Activated naive CD8-positive, alpha-beta T cell treated with anti-CD3 and anti-CD28 coated beads, Interleukin-2, amount 10 ng/mL, durations not matched to agents 7 days and 5 days (primary cell): ENCODE results near the gene PCDHB14. TPM values are rescaled to one million over a fixed set of nuclear protein-coding genes. Genes with fewer than 3 reads are reported as not detected.

Experiments
- ATAC-seq: fragments of 150-1000 bp; cut with Tn5 transposase; one replicate; pipeline ENCODE4 v1.10.0; 2021; ENCODE audit warnings: low read depth, moderate library complexity
- POLR2A ChIA-PET: fragments of 350-600 bp; sonication (Branson Sonifier 250); formaldehyde crosslinking; loops from one replicate; lab custom pipeline; 2021; ENCODE audit warnings: antibody characterized with exemption; lab: Charles Lee
- DNase-seq: peaks from one replicate; pipeline ENCODE4 v3.0.0; 2021
- H3K27ac Mint-ChIP-seq: one replicate; pipeline ENCODE4 v1.8.0; 2022; ENCODE audit warnings: mild to moderate bottlenecking, mixed read lengths
- H3K27me3 Mint-ChIP-seq: one replicate; pipeline ENCODE4 v1.8.0; 2022; ENCODE audit warnings: mild to moderate bottlenecking, moderate library complexity, mixed read lengths
- H3K36me3 Mint-ChIP-seq: one replicate; pipeline ENCODE4 v1.8.0; 2021; ENCODE audit warnings: mild to moderate bottlenecking, mixed read lengths
- H3K4me1 Mint-ChIP-seq: one replicate; pipeline ENCODE4 v1.8.0; 2021; ENCODE audit warnings: mixed read lengths
- H3K4me3 Mint-ChIP-seq: one replicate; pipeline ENCODE4 v1.8.0; 2022; ENCODE audit warnings: mild to moderate bottlenecking, moderate library complexity, mixed read lengths
- H3K9me3 Mint-ChIP-seq: one replicate; pipeline ENCODE4 v1.8.0; 2021; ENCODE audit warnings: mixed read lengths
- total RNA-seq, 2 experiments: library from RNA; stranded (reverse); gene quantifications; one replicate each; pipeline ENCODE4 v1.2.3, GENCODE V29; 2021

Gene PCDHB14
- total RNA-seq, 2 experiments from 2014 or later = 0.06 TPM; not detected in 1

DNA sequence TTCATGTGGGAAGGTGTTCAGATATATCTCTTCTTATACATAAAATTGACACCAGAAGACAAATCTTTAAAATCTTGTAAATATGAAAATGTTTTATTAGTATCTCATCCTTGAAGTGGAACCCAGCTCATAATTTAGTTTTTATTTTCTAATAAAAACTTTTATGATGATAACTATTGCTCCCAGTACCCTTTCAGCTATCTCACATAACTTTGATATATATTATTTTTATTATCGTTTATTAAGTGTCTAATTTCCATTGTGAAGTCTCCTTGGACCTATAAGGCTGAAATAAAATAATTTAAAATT lies 38.0 kb downstream of the PCDHB14 start:
- Mint-ChIP-seq H3K27me3 (no peaks in the 10 kb centered on the region), H3K9me3 (peaks cover 31% of the 10 kb centered on the region), H3K4me1 (no peaks in the 10 kb centered on the region), H3K27ac (no peak overlapping the region), H3K36me3 (no peaks in the 10 kb centered on the region), H3K4me3 (no peak overlapping the region)
- POLR2A ChIA-PET = no interaction called here
- ATAC-seq (no peak), DNase-seq (no peak)

DNA sequence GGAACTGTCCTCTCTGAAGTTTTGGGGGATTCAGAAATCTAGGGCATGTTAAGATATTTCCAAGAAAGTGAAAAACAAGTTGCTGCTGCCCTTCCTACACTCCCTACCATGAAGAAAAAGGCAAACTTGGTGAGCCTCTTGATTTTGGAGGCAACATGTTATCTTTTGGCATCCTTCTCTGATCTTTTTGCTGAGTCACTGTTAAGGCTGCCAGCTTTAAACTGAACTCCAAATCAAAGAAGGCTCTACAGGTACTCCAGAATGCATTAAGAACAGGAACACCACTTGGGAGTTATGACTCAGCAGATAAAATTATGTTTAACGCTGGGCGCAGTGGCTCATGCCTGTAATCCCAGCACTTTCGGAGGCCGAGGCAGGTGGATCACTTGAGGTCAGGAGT lies 46.1 kb downstream of the PCDHB14 start:
- H3K27me3 Mint-ChIP-seq = no peaks in the 10 kb centered on the region
- POLR2A ChIA-PET = no interaction called here
- no peak overlapping the region for H3K27ac Mint-ChIP-seq
- no peaks in the 10 kb centered on the region for H3K36me3 Mint-ChIP-seq
- no peaks in the 10 kb centered on the region for H3K4me1 Mint-ChIP-seq
- ATAC-seq (no peak), DNase-seq (no peak)
- no peak overlapping the region for H3K4me3 Mint-ChIP-seq
- peaks cover 27% of the 10 kb centered on the region for H3K9me3 Mint-ChIP-seq

DNA sequence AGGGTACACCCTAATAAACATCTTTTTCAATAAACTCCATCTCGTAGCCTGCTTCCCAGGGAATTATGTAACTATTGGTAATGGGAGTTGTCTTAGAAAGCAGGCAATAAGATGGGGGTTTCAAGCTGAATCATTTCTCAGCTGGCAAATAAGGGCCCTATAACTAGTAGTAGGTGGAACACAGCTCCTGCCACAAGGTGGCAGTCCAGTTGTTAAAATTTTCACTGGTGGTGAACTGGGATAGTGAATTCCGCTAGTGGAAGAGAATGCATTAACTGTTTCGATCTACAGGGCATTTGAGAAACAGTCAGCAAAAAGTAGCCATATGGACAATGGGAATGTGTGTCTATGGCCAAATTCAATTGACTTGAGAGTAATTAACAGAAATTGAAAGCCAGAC lies 49.8 kb downstream of the PCDHB14 start:
- ATAC-seq = no peak

More for the DNA sequence above, 49.8 kb downstream of the PCDHB14 start:
- no peaks in the 10 kb centered on the region for H3K27me3 Mint-ChIP-seq
- no peaks in the 10 kb centered on the region for H3K4me1 Mint-ChIP-seq
- H3K4me3 Mint-ChIP-seq = no peak overlapping the region
- DNase-seq = no peak
- H3K27ac Mint-ChIP-seq = no peak overlapping the region
- no peaks in the 10 kb centered on the region for H3K36me3 Mint-ChIP-seq
- POLR2A ChIA-PET = no interaction called here
- H3K9me3 Mint-ChIP-seq = peaks cover 24% of the 10 kb centered on the region

Other genes starting within 250 kb of the PCDHB14 start
- not detected for gene PCDHB1, start 172.0 kb upstream of the PCDHB14 start, total RNA-seq
- not detected for gene PCDHB2, start 128.7 kb upstream of the PCDHB14 start, total RNA-seq
- not detected for gene PCDHB3, start 122.9 kb upstream of the PCDHB14 start, total RNA-seq
- not detected for gene PCDHB4, start 101.5 kb upstream of the PCDHB14 start, total RNA-seq
- not detected for gene PCDHB5, start 88.1 kb upstream of the PCDHB14 start, total RNA-seq
- not detected for gene PCDHB6, start 73.3 kb upstream of the PCDHB14 start, total RNA-seq
- gene PCDHB7, start 50.7 kb upstream of the PCDHB14 start, total RNA-seq = not detected
- not detected for gene PCDHB8, start 45.6 kb upstream of the PCDHB14 start, total RNA-seq
- not detected for gene PCDHB16, start 41.0 kb upstream of the PCDHB14 start, total RNA-seq
- gene PCDHB9, start 36.2 kb upstream of the PCDHB14 start, total RNA-seq = not detected
- gene PCDHB10, start 31.0 kb upstream of the PCDHB14 start, total RNA-seq = not detected
- gene PCDHB11, start 23.7 kb upstream of the PCDHB14 start, total RNA-seq = not detected
- gene PCDHB12, start 14.6 kb upstream of the PCDHB14 start, total RNA-seq = not detected
- gene PCDHB13, start 9.4 kb upstream of the PCDHB14 start, total RNA-seq = not detected
- under 1 TPM in 1 of 2 experiments, not detected in 1; 0.06 TPM for gene PCDHB15, start 22.1 kb downstream of the PCDHB14 start, total RNA-seq
- gene SLC25A2, start 80.7 kb downstream of the PCDHB14 start, total RNA-seq = 1 to 10 TPM in 1 of 2 experiments, under 1 TPM in 1; 0.99 to 1.3 TPM
- 10 to 100 TPM; 86.2 to 95.9 TPM for gene TAF7, start 97.4 kb downstream of the PCDHB14 start, total RNA-seq
- gene PCDHGA1, start 107.2 kb downstream of the PCDHB14 start, total RNA-seq = under 1 TPM; 0.11 to 0.31 TPM
- gene PCDHGA2, start 115.4 kb downstream of the PCDHB14 start, total RNA-seq = under 1 TPM; 0.08 to 0.09 TPM
- gene PCDHGA3, start 120.5 kb downstream of the PCDHB14 start, total RNA-seq = under 1 TPM in 1 of 2 experiments, not detected in 1; 0.14 TPM
- gene PCDHGB1, start 126.8 kb downstream of the PCDHB14 start, total RNA-seq = not detected
- under 1 TPM; 0.25 to 0.28 TPM for gene PCDHGA4, start 131.7 kb downstream of the PCDHB14 start, total RNA-seq
- under 1 TPM; 0.64 to 0.88 TPM for gene PCDHGB2, start 136.7 kb downstream of the PCDHB14 start, total RNA-seq
- under 1 TPM; 0.23 to 0.30 TPM for gene PCDHGA5, start 140.8 kb downstream of the PCDHB14 start, total RNA-seq
- under 1 TPM; 0.44 to 0.82 TPM for gene PCDHGB3, start 146.9 kb downstream of the PCDHB14 start, total RNA-seq
- under 1 TPM; 0.28 to 0.33 TPM for gene PCDHGA6, start 150.5 kb downstream of the PCDHB14 start, total RNA-seq
- gene PCDHGA7, start 159.4 kb downstream of the PCDHB14 start, total RNA-seq = under 1 TPM; 0.26 to 0.28 TPM
- under 1 TPM in 1 of 2 experiments, not detected in 1; 0.11 TPM for gene PCDHGB4, start 164.4 kb downstream of the PCDHB14 start, total RNA-seq
- under 1 TPM; 0.09 to 0.11 TPM for gene PCDHGA8, start 169.3 kb downstream of the PCDHB14 start, total RNA-seq
- not detected for gene PCDHGB5, start 174.6 kb downstream of the PCDHB14 start, total RNA-seq
- gene PCDHGA9, start 179.4 kb downstream of the PCDHB14 start, total RNA-seq = under 1 TPM in 1 of 2 experiments, not detected in 1; 0.11 TPM
- under 1 TPM; 0.11 to 0.14 TPM for gene PCDHGB6, start 184.7 kb downstream of the PCDHB14 start, total RNA-seq
- under 1 TPM in 1 of 2 experiments, not detected in 1; 0.14 TPM for gene PCDHGA10, start 189.6 kb downstream of the PCDHB14 start, total RNA-seq
- under 1 TPM in 1 of 2 experiments, not detected in 1; 0.11 TPM for gene PCDHGB7, start 194.3 kb downstream of the PCDHB14 start, total RNA-seq
- gene PCDHGA11, start 197.7 kb downstream of the PCDHB14 start, total RNA-seq = under 1 TPM; 0.08 to 0.09 TPM
- gene PCDHGA12, start 207.2 kb downstream of the PCDHB14 start, total RNA-seq = under 1 TPM in 1 of 2 experiments, not detected in 1; 0.11 TPM